ENCODE data around the gene PCSK5.

PCSK5 gene

DNA sequence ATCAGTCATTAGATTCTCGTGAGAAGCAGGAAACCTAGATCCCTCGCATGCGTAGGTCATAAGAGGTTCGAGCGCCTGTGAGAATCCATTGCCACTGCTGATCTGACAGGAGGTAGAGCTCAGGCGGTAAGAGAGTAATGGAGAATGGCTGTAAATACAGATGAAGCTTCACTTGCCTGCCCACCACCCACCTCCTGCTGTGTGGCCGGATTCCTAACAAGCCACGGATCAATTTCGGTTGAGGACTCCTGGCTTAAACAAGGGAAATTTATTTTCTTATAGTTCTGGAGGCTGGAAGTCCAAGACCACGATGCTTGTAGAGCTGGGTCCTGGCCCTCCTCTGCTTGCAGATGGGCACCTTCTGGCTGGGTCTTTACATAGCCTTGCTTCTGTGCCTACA, 200.4 kb downstream of the PCSK5 start:
- DNase-seq: no peak

- DNase-seq: no peak
These were observed 202.1 kb downstream of the PCSK5 start for GRCh38 chr9:76092572-76092971.

- DNase-seq: no peak
These were observed 205.1 kb downstream of the PCSK5 start for GRCh38 chr9:76095585-76095984.

GRCh38 chr9:76099516-76099915, 209.0 kb downstream of the PCSK5 start:
- no peak for DNase-seq

DNA sequence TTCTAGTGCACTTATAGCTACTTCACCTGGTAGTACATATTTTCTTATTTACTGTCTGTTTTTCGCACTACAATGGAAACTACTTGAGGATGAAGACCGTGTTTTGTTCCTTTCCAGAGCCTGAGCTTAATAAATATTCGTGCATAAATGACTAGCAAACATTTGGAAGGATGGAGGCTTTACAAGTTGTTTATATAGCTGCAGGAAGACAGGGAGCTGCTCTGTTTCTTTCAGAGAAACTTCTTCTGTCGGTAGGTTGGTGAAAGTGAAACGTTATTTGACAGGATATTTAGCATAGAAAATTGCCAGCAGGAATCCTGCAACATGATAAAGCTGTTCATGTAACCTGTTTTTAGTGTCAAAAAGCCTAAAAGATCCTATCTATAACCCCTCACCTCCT, 210.6 kb downstream of the PCSK5 start:
- no peak for DNase-seq

GRCh38 chr9:76101491-76101890, 211.0 kb downstream of the PCSK5 start:
- DNase-seq: no peak

GRCh38 chr9:76101947-76102346, 211.5 kb downstream of the PCSK5 start:
- DNase-seq: no peak

DNA sequence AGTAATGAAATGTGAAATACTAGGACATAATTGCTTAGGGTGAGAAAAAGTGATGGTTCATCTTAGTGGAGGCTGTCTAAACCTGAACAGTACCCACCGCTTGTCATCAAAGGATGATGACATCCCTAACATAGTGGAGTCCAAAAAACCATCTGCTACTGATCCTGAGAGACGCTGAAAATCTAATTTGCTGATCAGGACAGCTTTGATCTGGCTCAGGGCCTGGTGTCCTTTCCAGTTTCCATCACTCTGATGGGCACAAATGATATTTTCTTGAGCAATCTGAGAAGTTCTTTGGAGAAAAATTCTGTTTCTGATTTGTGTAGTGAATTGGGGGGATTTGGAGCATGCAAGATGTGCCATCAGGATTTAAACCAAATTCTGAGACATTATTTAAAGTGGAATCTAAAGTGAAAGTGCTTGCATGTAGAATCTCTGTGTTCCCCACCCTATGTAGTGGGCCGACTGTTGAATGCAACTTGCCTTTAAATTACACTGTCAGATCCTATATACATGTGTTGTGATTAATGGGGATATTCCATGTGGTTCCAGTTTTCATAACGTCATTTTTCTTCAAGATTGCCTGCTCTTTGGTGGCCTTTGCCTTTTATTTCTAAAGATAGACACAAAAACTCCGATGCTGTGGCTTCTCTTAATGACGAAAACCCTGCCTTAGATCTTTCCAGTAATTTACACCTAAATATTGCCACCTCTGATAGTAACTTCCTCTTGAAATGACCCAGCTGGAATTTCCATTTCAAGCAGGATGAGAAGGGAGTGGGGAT, 213.2 kb downstream of the PCSK5 start:
- no peak for DNase-seq

GRCh38 chr9:76107482-76107881, 217.0 kb downstream of the PCSK5 start:
- DNase-seq: no peak

GRCh38 chr9:76109953-76110352, 219.5 kb downstream of the PCSK5 start:
- no peak for DNase-seq

DNA sequence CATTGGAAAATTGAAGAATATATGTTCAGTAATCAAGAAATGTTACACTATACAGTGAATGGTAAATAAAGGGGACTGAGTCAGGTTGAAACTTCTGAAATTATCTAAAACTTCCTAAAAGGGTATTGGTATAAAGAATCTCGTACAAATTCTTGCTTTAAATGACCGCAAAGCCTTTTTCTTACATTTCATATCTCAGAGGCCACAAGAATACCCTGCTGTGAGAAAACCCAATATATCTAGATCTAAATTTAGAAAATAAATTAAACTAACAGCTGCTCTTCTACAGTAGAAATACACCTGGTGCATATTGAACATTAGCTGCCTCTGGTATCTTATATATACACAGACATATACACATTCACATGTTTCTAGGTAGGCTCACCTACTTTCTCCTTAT, 221.7 kb downstream of the PCSK5 start:
- DNase-seq: no peak

DNA sequence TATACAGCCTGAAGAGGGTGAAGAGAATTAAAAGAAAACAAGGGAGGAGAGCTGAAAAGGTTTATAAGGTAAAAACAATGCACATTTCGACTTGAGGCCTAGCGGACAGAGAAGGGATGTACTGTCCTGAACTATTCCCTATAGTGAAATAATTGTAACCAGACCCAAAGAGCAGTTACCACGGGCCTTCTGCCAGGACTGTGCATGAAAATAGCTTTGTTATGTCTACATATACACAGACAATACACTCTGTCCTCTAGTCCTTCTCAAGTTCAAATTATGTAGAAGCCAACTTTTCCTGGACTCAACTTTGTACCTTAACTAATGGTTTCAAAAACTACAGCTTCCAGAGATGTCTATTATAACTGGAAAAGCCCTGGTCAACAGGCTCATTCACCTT, 223.7 kb downstream of the PCSK5 start:
- DNase-seq: no peak

DNA sequence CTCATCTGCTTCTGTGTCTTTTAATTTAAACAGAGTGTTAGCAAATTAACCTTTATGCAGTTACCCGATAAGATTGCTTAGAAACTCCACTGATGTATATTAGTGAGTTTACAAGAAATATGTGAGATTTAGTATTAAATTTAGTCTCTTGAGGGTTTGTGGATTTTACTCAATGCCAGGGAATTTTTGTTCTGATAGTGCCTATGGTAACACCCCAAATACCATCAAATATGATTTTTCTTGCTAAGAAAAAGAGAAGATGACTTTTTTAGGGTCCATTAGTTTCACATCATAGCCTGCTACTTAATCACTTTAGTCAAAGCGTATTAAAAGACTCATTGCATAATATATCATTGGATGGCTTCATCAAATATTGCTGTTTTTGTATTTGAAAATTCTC, 224.9 kb downstream of the PCSK5 start:
- DNase-seq: no peak

DNA sequence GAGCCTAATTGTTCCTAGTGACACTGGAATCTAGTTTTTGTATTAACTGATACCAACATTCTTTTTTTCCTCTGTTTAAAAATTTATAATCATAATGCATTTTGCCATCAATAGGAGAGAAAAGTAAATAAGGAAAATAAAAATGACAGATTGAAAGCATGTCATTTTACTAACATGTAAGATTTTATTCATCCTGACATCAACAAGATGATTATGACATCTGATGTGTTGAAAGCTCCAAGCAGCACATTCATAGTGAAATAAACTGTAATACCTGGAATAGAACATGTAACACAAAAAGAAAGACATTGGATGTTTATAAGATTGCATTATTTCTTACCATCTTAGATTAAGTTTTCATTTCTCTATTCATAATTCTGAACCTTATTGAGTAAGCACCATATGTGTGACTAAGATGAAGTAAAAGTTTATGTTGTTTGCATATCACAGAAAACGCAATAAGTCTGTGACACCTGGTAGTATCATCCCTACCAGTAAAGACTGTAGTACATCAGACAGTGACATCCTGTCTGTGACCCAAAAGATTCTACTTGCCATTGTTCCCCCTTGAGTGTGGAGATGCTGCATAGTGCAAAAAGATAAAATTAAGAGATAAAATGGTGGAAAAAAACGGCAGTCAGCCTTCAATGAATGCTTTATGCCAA, 225.6 kb downstream of the PCSK5 start:
- DNase-seq: no peak

GRCh38 chr9:76116913-76117312, 226.4 kb downstream of the PCSK5 start:
- DNase-seq: no peak

GRCh38 chr9:76127637-76128036, 237.2 kb downstream of the PCSK5 start:
- no peak for DNase-seq

GRCh38 chr9:76135902-76136301, 245.4 kb downstream of the PCSK5 start:
- DNase-seq: no peak

DNA sequence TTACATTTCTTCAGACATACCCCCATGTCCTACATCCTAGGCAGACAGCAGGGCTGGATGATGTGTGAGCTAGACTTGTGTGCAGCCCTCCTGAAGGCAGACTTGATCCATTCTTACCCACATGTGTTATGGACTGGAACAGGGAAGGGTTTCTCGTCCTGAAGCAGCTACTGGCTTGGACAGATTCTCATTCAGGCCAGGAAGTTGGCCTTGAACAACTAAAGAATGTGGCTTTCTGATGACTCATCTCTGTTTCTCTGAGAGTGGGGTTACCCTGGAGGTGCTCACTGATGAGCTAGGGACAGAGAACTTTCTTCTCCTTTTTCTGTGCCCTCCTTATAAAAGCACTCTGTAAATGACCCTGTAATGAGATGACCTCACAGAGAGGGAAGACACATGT, 246.5 kb downstream of the PCSK5 start:
- no peak for DNase-seq

- DNase-seq: no peak
These were observed 247.5 kb downstream of the PCSK5 start for GRCh38 chr9:76137931-76138330.

DNA sequence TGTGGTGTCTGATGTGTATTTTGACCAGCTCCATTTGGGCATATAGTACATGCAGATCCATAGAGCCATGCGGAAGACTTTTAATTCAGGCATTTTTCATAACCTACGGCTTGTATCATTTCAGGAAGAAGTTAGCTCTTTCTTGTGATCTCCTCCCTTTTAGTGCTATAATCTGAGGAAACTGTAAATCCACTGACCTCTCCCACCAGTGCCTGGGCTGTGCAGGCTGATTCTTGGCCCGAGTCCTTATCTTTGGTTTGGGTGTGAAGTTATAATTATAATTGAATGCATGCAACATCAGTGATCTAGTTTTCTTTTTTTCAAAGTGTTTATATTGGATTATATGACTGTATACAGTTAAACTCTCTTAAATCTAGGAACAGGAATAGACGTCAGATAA, 247.9 kb downstream of the PCSK5 start:
- DNase-seq: no peak

DNA sequence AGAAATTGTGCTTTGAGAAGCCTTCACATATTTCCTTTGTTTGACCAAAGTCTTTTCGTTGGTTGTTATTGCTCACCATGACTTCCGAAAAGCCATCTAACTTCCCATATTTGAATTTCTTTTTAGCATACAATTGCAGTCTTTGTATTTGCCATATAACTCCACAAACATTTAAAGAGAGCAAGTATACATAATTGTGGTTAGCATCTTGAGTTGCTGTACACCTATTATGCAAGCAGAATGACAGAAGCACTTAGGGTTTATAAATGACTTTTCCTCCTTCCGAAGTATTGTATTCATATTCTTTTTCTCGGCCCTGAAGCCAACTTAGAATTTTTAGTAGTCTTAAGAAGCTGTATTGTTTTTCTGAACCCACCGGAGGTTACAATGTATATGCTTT, 253.4 kb downstream of the PCSK5 start:
- no peak for DNase-seq

- no peak for DNase-seq
These were observed 259.5 kb downstream of the PCSK5 start for GRCh38 chr9:76150013-76150412.

- DNase-seq: no peak
These were observed 260.8 kb downstream of the PCSK5 start for GRCh38 chr9:76151267-76151666.

- no peak for DNase-seq
These were observed 262.9 kb downstream of the PCSK5 start for GRCh38 chr9:76153339-76153738.
